Omental fat pad (tissue), 4 donors: Measurements from ENCODE around the gene NR6A1. TPM values are rescaled to one million over a fixed set of nuclear protein-coding genes. Genes with fewer than 3 reads are reported as not detected.

Source experiments
- ATAC-seq: fragments of 150-250 bp; one replicate; pipeline ENCODE4 v1.9.1; 2016; ENCODE audit warnings: mild to moderate bottlenecking, moderate library complexity; ENCODE audit not compliant: low FRiP score
- DNase-seq: peaks from one replicate; pipeline ENCODE4 v3.0.0-alpha.2; 2019; ENCODE audit warnings: low spot score
- CTCF ChIP-seq, 3 donors: fragments of 450-650 bp; IDR thresholded peaks; one replicate each; pipeline ENCODE4 v1.5.1; 2016 to 2017; ENCODE audit warnings: antibody characterized with exemption in 3 of 3, mild to moderate bottlenecking in 3 of 3, moderate library complexity in 2 of 3
- total RNA-seq, 4 donors: library from RNA; depleted of rRNA; stranded (reverse); fragments of >200 nt; gene quantifications; one replicate each; pipeline ENCODE4 v1.1.0, GENCODE V29; 2016

Gene NR6A1
- 1 to 10 TPM in 2 of 4 donors, under 1 TPM in 2; 0.95 to 1.2 (median 1.0) TPM for total RNA-seq

GRCh38 chr9:124771021-124771866 lies at the start of gene NR6A1:
NR6A1 (minus strand) TSS chr9:124771311.
- ATAC-seq (peak; percentile 98), DNase-seq (peak; percentile 89)
- TF ChIP-seq CTCF (IDR thresholded peaks at IDR 0.05), result no peak

GRCh38 chr9:124818431-124819281 lies 47.5 kb upstream of the NR6A1 start:
- ATAC-seq (no peak), DNase-seq (no peak)
- TF ChIP-seq CTCF (IDR thresholded peaks at IDR 0.05), result no peak

DNA sequence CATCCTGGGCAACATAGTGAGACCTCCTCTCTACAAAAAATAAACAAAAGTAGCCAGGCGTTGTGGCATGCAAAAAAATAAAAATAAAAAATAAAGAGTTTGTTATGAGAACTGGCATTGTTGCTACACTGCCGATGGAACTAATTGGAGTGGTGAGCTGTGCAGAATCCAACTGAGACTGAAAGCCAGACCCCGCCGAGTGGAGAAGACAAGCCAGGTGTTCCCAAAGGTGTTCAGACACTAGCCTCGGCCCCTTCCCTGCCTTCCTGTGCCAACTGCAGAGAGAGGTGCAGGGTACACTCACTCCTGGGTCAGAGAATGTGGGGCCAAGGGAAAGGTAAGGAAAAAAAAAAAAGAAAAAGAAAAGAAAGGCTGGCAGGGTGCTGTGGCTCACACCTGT lies 44.5 kb upstream of the NR6A1 start:
- ATAC-seq, result no peak
- TF ChIP-seq CTCF (IDR thresholded peaks at IDR 0.05), result no peak

GRCh38 chr9:124814164-124814535 lies 43.0 kb upstream of the NR6A1 start:
- ATAC-seq, result no peak
- no peak for TF ChIP-seq CTCF (IDR thresholded peaks at IDR 0.05)
- DNase-seq, result no peak

More for the DNA sequence above, 44.5 kb upstream of the NR6A1 start:
- DNase-seq, result no peak

GRCh38 chr9:124813501-124814163 lies 42.5 kb upstream of the NR6A1 start:
- DNase-seq, result no peak

DNA sequence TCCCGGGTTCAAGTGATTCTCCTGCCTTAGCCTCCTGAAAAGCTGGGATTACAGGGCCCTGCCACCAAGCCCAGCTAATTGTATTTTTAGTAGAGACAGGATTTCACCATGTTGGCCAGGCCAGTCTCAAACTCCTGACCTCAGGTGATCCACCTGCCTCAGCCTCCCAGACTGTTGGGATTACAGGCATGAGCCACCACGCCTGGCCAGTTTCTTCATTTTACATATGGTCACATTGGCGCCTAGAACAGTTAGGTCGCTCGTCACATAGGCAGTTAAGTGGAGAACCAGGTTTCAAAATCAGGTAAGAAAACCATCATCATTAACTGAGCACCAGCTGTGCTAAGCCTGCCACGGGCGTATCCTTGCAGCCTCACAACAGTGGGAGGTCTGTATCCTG lies 41.9 kb upstream of the NR6A1 start:
- DNase-seq, result no peak
- no peak for ATAC-seq
- no peak for TF ChIP-seq CTCF (IDR thresholded peaks at IDR 0.05)

More at GRCh38 chr9:124813501-124814163, 42.5 kb upstream of the NR6A1 start:
- no peak for TF ChIP-seq CTCF (IDR thresholded peaks at IDR 0.05)
- no peak for ATAC-seq
